Embryonic facial prominence (tissue), 1 donor: ENCODE measurements around the gene CDK16.
"Not testable (repeated sequence)": the region's sequence is repeated elsewhere in the genome, so short reads cannot be mapped to it uniquely, and the experiment has no call there.

Experiments used
- DNase-seq: peaks from one replicate; pipeline ENCODE4 v3.0.0-alpha.2; 2016; ENCODE audit errors: extremely low spot score

CDK16 gene

DNA sequence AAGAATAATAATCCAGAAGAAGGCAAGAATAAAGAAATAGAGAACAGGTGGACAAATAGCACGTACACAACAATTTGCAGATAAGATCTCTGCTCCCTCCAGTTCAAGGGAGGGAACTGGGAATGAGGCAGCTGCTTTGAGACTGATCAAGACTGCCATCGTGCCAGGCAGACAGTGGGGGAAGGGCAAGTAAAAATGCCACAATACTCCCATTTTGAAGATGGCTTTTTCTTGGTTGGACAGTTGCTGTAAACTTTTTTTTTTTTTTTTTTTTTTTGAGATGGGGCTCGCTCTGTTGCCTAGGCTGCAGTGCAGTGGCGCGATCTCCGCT lies 31.5 kb downstream of the CDK16 start:
- DNase-seq: no peak

DNA sequence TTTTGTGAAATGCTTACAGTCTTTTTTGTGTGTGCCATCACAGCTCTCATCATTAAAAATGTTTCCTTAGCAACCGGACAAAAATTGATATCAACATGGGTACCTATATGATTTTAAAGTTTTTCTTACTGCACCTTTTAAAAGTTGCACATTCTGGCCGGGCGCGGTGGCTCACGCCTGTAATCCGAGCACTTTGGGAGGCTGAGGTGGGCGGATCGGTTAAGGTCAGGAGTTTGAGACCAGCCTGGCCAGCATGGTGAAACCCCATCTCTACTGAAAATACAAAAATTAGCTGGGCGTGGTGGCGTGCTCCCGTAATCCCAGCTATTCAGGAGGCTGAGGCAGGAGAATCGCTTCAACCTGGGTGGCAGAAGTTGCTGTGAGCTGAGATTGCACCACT lies 39.1 kb downstream of the CDK16 start:
- not testable (repeated sequence) for DNase-seq

DNA sequence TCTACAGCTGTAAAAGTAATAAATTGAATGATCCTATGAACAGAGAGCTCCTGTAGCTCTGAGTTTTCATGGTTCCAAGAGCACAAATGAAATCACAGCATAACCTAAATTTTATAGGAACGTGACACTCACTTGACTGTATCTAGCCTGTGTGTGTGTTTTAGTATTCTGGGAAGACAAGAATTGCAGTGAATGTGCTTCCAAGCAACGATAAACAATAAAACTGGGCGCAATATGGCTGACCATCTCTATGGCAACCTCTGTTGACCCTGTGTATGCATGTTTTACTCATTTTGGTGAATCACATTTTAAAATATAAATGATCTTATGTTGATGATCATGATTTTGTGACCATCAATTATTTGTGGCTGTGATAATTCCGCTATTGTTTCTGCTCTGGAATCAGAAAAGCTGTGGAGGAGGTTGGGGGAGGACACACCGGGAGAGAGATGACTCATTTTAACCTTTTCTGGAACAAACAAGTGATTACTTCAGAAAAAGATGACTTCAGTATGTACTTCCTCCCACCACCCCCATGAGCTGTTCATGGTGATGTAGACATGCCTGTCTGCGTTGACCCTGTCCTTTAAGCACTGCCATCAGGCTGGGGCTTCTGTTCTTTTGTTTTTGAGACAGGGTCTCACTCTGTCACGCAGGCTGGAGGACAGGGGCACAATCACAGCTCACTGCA lies 46.1 kb downstream of the CDK16 start:
- DNase-seq: no peak

DNA sequence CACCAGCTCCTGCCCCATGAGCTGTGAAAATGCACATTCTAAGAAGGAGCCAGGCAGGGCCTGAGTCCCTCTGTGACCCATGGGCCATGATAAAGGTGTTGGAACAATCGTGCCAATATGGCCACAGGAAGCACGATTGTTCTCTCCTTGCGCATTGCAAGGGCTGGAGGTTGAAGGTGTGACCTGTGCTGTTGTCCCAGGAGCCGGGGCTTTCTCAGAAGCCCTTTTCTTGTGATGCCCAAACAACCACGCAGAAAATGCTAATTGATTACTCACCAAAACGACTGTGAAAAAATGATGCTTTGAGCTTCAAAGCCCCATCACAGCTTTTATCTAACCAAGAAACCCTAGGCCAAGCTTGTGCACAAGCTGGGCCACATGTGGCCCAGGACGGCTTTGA lies 48.2 kb downstream of the CDK16 start:
- no peak for DNase-seq

DNA sequence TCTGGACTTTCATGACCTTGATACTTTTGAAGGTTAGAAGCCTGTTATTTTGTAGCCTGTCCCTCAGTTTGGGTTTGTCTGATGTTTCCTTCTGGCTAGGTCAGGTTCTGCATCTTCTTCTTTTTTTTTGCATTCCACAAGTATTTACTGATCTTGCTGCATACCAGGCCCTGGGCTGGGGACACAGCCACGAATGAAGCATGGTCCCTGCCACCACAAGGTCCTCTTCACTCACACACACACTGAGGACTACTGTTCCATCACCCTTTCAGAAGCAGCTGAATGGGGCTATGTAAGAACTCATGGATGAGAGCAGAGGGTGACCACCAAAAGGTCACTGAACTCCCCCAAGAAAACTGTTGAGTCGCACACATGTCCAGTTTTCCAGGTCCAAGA lies 53.5 kb downstream of the CDK16 start:
- no peak for DNase-seq

DNA sequence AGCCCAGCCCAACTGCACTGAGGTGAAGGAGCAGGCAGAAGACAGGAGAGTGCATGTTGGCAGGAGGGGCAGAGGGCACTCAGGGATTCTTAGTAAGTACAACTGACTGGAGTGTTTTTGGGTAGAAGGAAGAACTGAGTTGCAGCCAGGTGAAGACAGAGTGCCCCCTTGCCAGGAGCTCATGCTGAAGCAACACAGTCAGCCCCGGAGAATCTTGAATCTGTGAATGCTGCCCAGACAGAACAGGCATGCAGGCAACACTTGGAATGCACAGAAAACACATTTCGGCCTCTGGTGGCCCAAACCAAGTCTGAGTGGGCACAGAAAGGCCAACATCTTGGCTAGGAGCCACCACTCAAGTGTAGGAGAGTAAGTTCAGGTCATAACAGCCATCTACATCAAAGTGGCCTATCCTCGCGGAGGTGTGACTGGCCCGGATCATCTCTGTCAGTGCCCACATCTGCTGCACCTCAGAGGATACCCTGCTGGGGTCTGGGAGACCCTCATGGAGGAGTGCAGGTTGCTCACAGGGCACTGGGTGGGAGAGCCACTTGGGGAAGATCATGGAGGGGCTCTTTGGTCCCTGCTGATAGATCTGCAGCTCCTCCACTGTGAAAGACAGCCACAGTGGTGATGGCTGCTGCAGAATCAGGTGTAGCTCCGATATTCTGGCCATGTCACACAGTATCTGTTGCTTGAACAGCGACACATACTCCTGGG lies 54.7 kb downstream of the CDK16 start:
- no peak for DNase-seq

DNA sequence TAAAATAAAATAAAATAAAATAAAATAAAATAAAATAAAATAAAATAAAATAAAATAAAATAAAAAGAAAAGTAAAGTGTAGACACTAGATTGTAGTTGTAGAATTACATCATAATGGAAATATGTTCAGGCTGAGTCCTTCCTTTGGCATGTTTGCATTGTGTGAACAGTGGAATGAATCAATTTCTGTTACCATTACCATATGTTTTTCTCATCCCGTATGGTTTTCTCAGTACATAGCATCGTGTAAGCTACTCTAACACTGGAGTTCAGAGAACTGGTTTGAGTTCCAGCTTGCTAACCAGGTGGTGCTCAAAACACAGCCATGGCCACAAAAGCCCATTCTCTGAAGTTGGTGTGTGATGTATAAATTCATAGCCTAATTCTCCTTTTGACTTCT lies 60.2 kb downstream of the CDK16 start:
- no peak for DNase-seq
